ENCODE measurements around the gene VSTM1.

VSTM1 gene

GRCh38 chr19:54073829-54074228, 10.1 kb upstream of the VSTM1 start:
- H3K4me3 ChIP-seq (ENCODE audit: low read depth, low read length), result no peak overlapping the region
- no peak overlapping the region for H3K27ac ChIP-seq (ENCODE audit: extremely low read depth, low read depth, low read length)
- H3K36me3 ChIP-seq (ENCODE audit: control insufficient read depth in 2 of 2, insufficient read depth in 1 of 2, low read length in 2 of 2), result no peaks in the 10 kb centered on the region
- no peaks in the 10 kb centered on the region for H3K4me1 ChIP-seq (ENCODE audit: control insufficient read depth, insufficient read depth, low read length)
- ChIA-PET POLR2A (no interaction called here), CTCF (no interaction called here)
- H3K9me3 ChIP-seq (ENCODE audit: control insufficient read depth, insufficient read depth, low read depth, low read length), result no peaks in the 10 kb centered on the region
- no peak for TF ChIP-seq ZNF146 (tag by site-specific recombination; IDR thresholded peaks at IDR 0.05)
- no peak for TF ChIP-seq ZBTB17 (tag by site-specific recombination; IDR thresholded peaks at IDR 0.05)
- no peak for TF ChIP-seq ZNF433 (tag by site-specific recombination; IDR thresholded peaks at IDR 0.05; ENCODE audit: low read depth)
- TF ChIP-seq ZNF292 (tag by site-specific recombination; IDR thresholded peaks at IDR 0.05; ENCODE audit: borderline replicate concordance, low read depth), result no peak
- no peak for TF ChIP-seq ZNF639 (tag by site-specific recombination; IDR thresholded peaks at IDR 0.05)
- no peak for TF ChIP-seq GLIS2 (tag by site-specific recombination; IDR thresholded peaks at IDR 0.05)
- TF ChIP-seq PBX3 (CRISPR knock-in tag; IDR thresholded peaks at IDR 0.05), result no peak
- TF ChIP-seq ZNF670 (tag by site-specific recombination; IDR thresholded peaks at IDR 0.05; ENCODE audit: low read depth), result no peak
- no peak for TF ChIP-seq ZNF175 (tag by site-specific recombination; IDR thresholded peaks at IDR 0.05)
- TF ChIP-seq, protein P1, sequence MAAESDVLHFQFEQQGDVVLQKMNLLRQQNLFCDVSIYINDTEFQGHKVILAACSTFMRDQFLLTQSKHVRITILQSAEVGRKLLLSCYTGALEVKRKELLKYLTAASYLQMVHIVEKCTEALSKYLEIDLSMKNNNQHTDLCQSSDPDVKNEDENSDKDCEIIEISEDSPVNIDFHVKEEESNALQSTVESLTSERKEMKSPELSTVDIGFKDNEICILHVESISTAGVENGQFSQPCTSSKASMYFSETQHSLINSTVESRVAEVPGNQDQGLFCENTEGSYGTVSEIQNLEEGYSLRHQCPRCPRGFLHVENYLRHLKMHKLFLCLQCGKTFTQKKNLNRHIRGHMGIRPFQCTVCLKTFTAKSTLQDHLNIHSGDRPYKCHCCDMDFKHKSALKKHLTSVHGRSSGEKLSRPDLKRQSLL (tag by site-specific recombination; IDR thresholded peaks at IDR 0.05), result no peak
- TF ChIP-seq ZFP3 (tag by site-specific recombination; IDR thresholded peaks at IDR 0.05; ENCODE audit: low read depth), result no peak
- no peak for TF ChIP-seq ZNF391 (tag by site-specific recombination; IDR thresholded peaks at IDR 0.05; ENCODE audit: borderline replicate concordance, low read depth)

DNA sequence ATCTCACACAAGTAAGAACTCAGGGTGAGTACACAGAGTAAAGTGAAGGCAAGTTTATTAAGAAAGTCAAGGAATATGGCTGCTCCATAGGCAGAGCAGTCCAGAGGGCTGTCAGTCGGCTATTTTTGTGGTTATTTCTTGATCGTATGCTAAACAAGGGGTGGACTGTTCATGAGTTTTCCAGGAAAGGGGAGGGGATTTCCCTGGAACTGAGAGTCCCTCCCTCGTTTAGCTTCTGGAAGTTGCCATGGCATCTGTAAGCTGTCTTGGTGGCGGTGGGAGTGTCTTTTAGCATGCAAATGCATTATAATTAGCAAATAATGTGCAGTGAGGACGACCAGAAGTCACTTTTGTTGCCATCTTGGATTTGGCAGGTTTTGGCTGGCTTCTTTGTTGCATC, 5.8 kb upstream of the VSTM1 start:
- ChIA-PET CTCF (no interaction called here), POLR2A (no interaction called here)
- no peaks in the 10 kb centered on the region for H3K9me3 ChIP-seq (ENCODE audit: control insufficient read depth, insufficient read depth, low read depth, low read length)
- H3K36me3 ChIP-seq (ENCODE audit: control insufficient read depth in 2 of 2, insufficient read depth in 1 of 2, low read length in 2 of 2), result no peaks in the 10 kb centered on the region
- no peak overlapping the region for H3K27ac ChIP-seq (ENCODE audit: extremely low read depth, low read depth, low read length)
- no peaks in the 10 kb centered on the region for H3K4me1 ChIP-seq (ENCODE audit: control insufficient read depth, insufficient read depth, low read length)
- no peak overlapping the region for H3K4me3 ChIP-seq (ENCODE audit: low read depth, low read length)
- TF ChIP-seq, protein P2, sequence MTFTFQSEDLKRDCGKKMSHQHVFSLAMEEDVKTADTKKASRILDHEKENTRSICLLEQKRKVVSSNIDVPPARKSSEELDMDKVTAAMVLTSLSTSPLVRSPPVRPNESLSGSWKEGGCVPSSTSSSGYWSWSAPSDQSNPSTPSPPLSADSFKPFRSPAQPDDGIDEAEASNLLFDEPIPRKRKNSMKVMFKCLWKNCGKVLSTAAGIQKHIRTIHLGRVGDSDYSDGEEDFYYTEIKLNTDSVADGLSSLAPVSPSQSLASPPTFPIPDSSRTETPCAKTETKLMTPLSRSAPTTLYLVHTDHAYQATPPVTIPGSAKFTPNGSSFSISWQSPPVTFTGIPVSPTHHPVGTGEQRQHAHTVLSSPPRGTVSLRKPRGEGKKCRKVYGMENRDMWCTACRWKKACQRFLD (tag by site-specific recombination; IDR thresholded peaks at IDR 0.05), result no peak
- no peak for TF ChIP-seq ZNF610 (tag by site-specific recombination; IDR thresholded peaks at IDR 0.05; ENCODE audit: borderline replicate concordance)
- TF ChIP-seq GLI4 (tag by site-specific recombination; IDR thresholded peaks at IDR 0.05), result no peak
- TF ChIP-seq ZNF23 (tag by site-specific recombination; IDR thresholded peaks at IDR 0.05; ENCODE audit: borderline replicate concordance), result no peak
- TF ChIP-seq KLF8 (tag by site-specific recombination; IDR thresholded peaks at IDR 0.05), result no peak
- no peak for TF ChIP-seq BCL11A (tag by site-specific recombination; IDR thresholded peaks at IDR 0.05; ENCODE audit: low read depth)
- no peak for TF ChIP-seq KLF9 (tag by site-specific recombination; IDR thresholded peaks at IDR 0.05; ENCODE audit: low read depth)
- no peak for TF ChIP-seq REST (tag by site-specific recombination; IDR thresholded peaks at IDR 0.05)
- no peak for TF ChIP-seq ZNF518A (tag by site-specific recombination; conservative IDR thresholded peaks at IDR 0.05; ENCODE audit: low read depth)
- no peak for TF ChIP-seq ZNF140 (tag by site-specific recombination; IDR thresholded peaks at IDR 0.05)
- TF ChIP-seq ZBTB20 (tag by site-specific recombination; IDR thresholded peaks at IDR 0.05), result no peak
